HepG2 (cell line): ENCODE results near the gene SMURF2.

Source experiments
- CTCF ChIP-seq: sonication (generic); formaldehyde crosslinking; IDR thresholded peaks from 2 replicates; pipeline ENCODE4 v1.5.0; 2020; ENCODE audit warnings: mild to moderate bottlenecking, missing genetic modification reagents, moderate library complexity
- IKZF5 ChIP-seq: IDR thresholded peaks from 2 replicates; pipeline ENCODE4 v1.6.1; 2018; ENCODE audit warnings: missing genetic modification reagents, mild to moderate bottlenecking, missing compliant biosample characterization
- MEIS2 ChIP-seq: sonication (generic); formaldehyde crosslinking; IDR thresholded peaks from 2 replicates; pipeline ENCODE4 v1.9.0; 2021; ENCODE audit warnings: mild to moderate bottlenecking, missing genetic modification reagents
- NFE2 ChIP-seq: sonication (generic); formaldehyde crosslinking; IDR thresholded peaks from 2 replicates; pipeline ENCODE4 v1.4.0; 2020; ENCODE audit warnings: missing genetic modification reagents
- SRF ChIP-seq: IDR thresholded peaks from 2 replicates; pipeline ENCODE4 v1.6.1; 2011; ENCODE audit warnings: mild to moderate bottlenecking, low read depth, low read length, moderate library complexity
- ZSCAN12 ChIP-seq: sonication (generic); formaldehyde crosslinking; IDR thresholded peaks from 2 replicates; pipeline ENCODE4 v1.9.0; 2021; ENCODE audit warnings: mild to moderate bottlenecking, missing genetic modification reagents
- TF ChIP-seq, protein P1 (sequence below): sonication (generic); formaldehyde crosslinking; IDR thresholded peaks from 2 replicates; pipeline ENCODE4 v1.4.0; 2020; ENCODE audit warnings: mild to moderate bottlenecking, missing genetic modification reagents
- TF ChIP-seq, protein P2 (sequence below): sonication (generic); formaldehyde crosslinking; IDR thresholded peaks from 2 replicates; pipeline ENCODE4 v1.4.0; 2020; ENCODE audit warnings: missing genetic modification reagents, low read depth, mild to moderate bottlenecking, borderline replicate concordance

GRCh38 chr17:64694207-64694606 lies 32.1 kb upstream of the SMURF2 start:
- TF ChIP-seq SRF (no peak), CTCF (no peak), MEIS2 (CRISPR knock-in tag) (peak; percentile 60; the same call in 1 of the 2 replicates), ZSCAN12 (CRISPR knock-in tag) (no peak), IKZF5 (peak; percentile 51), NFE2 (CRISPR knock-in tag) (no peak)
- TF ChIP-seq, protein P1, sequence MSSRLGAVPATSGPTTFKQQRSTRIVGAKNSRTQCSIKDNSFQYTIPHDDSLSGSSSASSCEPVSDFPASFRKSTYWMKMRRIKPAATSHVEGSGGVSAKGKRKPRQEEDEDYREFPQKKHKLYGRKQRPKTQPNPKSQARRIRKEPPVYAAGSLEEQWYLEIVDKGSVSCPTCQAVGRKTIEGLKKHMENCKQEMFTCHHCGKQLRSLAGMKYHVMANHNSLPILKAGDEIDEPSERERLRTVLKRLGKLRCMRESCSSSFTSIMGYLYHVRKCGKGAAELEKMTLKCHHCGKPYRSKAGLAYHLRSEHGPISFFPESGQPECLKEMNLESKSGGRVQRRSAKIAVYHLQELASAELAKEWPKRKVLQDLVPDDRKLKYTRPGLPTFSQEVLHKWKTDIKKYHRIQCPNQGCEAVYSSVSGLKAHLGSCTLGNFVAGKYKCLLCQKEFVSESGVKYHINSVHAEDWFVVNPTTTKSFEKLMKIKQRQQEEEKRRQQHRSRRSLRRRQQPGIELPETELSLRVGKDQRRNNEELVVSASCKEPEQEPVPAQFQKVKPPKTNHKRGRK: no peak
- TF ChIP-seq, protein P2, sequence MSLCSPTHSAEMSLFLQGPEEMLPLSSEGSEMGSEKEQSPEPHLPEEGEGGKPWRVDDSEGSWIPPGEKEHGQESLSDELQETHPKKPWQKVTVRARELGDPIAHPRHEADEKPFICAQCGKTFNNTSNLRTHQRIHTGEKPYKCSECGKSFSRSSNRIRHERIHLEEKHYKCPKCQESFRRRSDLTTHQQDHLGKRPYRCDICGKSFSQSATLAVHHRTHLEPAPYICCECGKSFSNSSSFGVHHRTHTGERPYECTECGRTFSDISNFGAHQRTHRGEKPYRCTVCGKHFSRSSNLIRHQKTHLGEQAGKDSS (CRISPR knock-in tag): no peak
